Right cardiac atrium (tissue), 5 donors: ENCODE data around the gene CELF4. TPM values are rescaled to one million over a fixed set of nuclear protein-coding genes. Genes with fewer than 3 reads are reported as not detected.
A peak's percentile ranks its signal among the peaks of the same experiment; 100 is the strongest.

Source experiments
- ATAC-seq, 2 donors: fragments of 200-7000 bp; cut with Tn5 transposase; one replicate each; pipeline versions ENCODE4 v1.8.0 to v1.9.1; 2020; ENCODE audit warnings: moderate library complexity in 2 of 2, mild to moderate bottlenecking in 1 of 2
- DNase-seq, 3 donors: peaks; one replicate each; pipeline ENCODE4 v3.0.0-alpha.2; 2020
- H3K27ac ChIP-seq: one replicate; pipeline ENCODE4 v1.5.1; 2013; ENCODE audit warnings: mild to moderate bottlenecking, low read length, control low read depth, moderate library complexity
- H3K27me3 ChIP-seq: one replicate; pipeline ENCODE4 v1.6.1; 2013; ENCODE audit not compliant: control insufficient read depth, insufficient read depth
- H3K4me1 ChIP-seq: one replicate; pipeline ENCODE4 v1.6.1; 2013; ENCODE audit warnings: low read length; ENCODE audit not compliant: control insufficient read depth, insufficient read depth
- H3K4me3 ChIP-seq: one replicate; pipeline ENCODE4 v1.5.1; 2013; ENCODE audit warnings: low read length, control low read depth
- H3K9me3 ChIP-seq: one replicate; pipeline ENCODE4 v1.6.1; 2013; ENCODE audit warnings: low read length; ENCODE audit not compliant: control insufficient read depth
- WGBS: extraction: QIAGEN DNeasy Blood & Tissue Kit; methylation state at CpG from one replicate; pipeline ENCODE4 v1.1.7; 2013; 5-methylcytosine and 5-hydroxymethylcytosine counted together
- intact Hi-C, 4 donors: fragments of 100-400 bp; cut with DNase I; formaldehyde crosslinking; loops; one replicate each; pipeline versions ENCODE4 v1.11.0 to v1.14.0; 2022 to 2023
- polyA plus RNA-seq: library from polyadenylated mRNA; stranded (reverse); fragments of 200-250 nt; gene quantifications from one replicate; pipeline ENCODE4 v1.2.3, GENCODE V29; 2013
- total RNA-seq, 4 donors: library from RNA; stranded (reverse); fragmentation: NEBNext Ultra II Directional; extraction: Animal tissue kit (Norgen Biotek cat#: 25700); gene quantifications; one replicate each; pipeline ENCODE4 v1.2.1, GENCODE V29; 2021
- donor health status: healthy with polysubstance abuse.
- donor health status: DM: no; HTN: yes; CAD: no.
- donor health status: DM: no; HTN: no; CAD: no.
- donor health status: DM: no; HTN: yes; CAD: no; lungs with severe emphysema.
- donor health status: DM: yes; HTN: yes; CAD: no.

CELF4 gene
- total and polyA plus RNA-seq, 5 donors: 0.79 to 1.4 (median 1.1) TPM

- ATAC-seq: no peak
- no peak for DNase-seq
- WGBS: 65% methylated on average over 29 of the region's 29 CpGs
- Histone ChIP-seq H3K4me3 (no peak overlapping the region), H3K4me1 (no peaks in the 10 kb centered on the region), H3K27ac (no peak overlapping the region), H3K9me3 (no peaks in the 10 kb centered on the region), H3K27me3 (no peaks in the 10 kb centered on the region)
- intact Hi-C loops: no loop called here
Measured at GRCh38 chr18:37321582-37322491, 243.8 kb downstream of the CELF4 start.

GRCh38 chr18:37320317-37320716 is 245.3 kb downstream of the CELF4 start:
- no peak overlapping the region for H3K4me3 ChIP-seq
- ATAC-seq (no peak), DNase-seq (no peak)
- H3K27ac ChIP-seq: no peak overlapping the region
- 77% methylated on average over 10 of the region's 10 CpGs for WGBS
- no peaks in the 10 kb centered on the region for H3K27me3 ChIP-seq
- H3K4me1 ChIP-seq: no peaks in the 10 kb centered on the region
- intact Hi-C loops: no loop called here
- no peaks in the 10 kb centered on the region for H3K9me3 ChIP-seq

GRCh38 chr18:37318360-37319355 is 246.9 kb downstream of the CELF4 start:
- WGBS: 87% methylated on average over 16 of the region's 16 CpGs
- H3K9me3 ChIP-seq: no peaks in the 10 kb centered on the region
- no peak overlapping the region for H3K4me3 ChIP-seq
- no peak for ATAC-seq
- H3K27ac ChIP-seq: no peak overlapping the region
- peak in 1 of 3 donors; percentile 41 for DNase-seq
- intact Hi-C loops: no loop called here
- no peaks in the 10 kb centered on the region for H3K4me1 ChIP-seq
- no peaks in the 10 kb centered on the region for H3K27me3 ChIP-seq

- ATAC-seq (no peak), DNase-seq (no peak)
- intact Hi-C loops: no loop called here
- no peaks in the 10 kb centered on the region for H3K4me1 ChIP-seq
- 85% methylated on average over 2 of the region's 2 CpGs for WGBS
- no peak overlapping the region for H3K27ac ChIP-seq
- H3K9me3 ChIP-seq: no peaks in the 10 kb centered on the region
- H3K27me3 ChIP-seq: no peaks in the 10 kb centered on the region
- no peak overlapping the region for H3K4me3 ChIP-seq
Measured at GRCh38 chr18:37317486-37317885, 248.1 kb downstream of the CELF4 start.

- no peak overlapping the region for H3K27ac ChIP-seq
Measured at GRCh38 chr18:37316468-37316867, 249.1 kb downstream of the CELF4 start.

GRCh38 chr18:37315935-37316334 is 249.7 kb downstream of the CELF4 start:
- DNase-seq (no peak), ATAC-seq (no peak)
- H3K9me3 ChIP-seq: no peaks in the 10 kb centered on the region
- H3K27me3 ChIP-seq: no peaks in the 10 kb centered on the region
- WGBS: 100% methylated on average over 1 of the region's 1 CpG
- H3K4me3 ChIP-seq: no peak overlapping the region
- no peaks in the 10 kb centered on the region for H3K4me1 ChIP-seq
- intact Hi-C loops: no loop called here
- no peak overlapping the region for H3K27ac ChIP-seq

More at GRCh38 chr18:37316468-37316867, 249.1 kb downstream of the CELF4 start:
- ATAC-seq (no peak), DNase-seq (no peak)
- no peaks in the 10 kb centered on the region for H3K9me3 ChIP-seq
- 93% methylated on average over 1 of the region's 1 CpG for WGBS
- intact Hi-C loops: no loop called here
- H3K4me3 ChIP-seq: no peak overlapping the region
- H3K4me1 ChIP-seq: no peaks in the 10 kb centered on the region
- H3K27me3 ChIP-seq: no peaks in the 10 kb centered on the region

GRCh38 chr18:37314534-37314933 is 251.1 kb downstream of the CELF4 start:
- H3K27ac ChIP-seq: no peak overlapping the region
- ATAC-seq (no peak), DNase-seq (no peak)
- no peaks in the 10 kb centered on the region for H3K9me3 ChIP-seq
- H3K27me3 ChIP-seq: no peaks in the 10 kb centered on the region
- 67% methylated on average over 5 of the region's 5 CpGs for WGBS
- H3K4me1 ChIP-seq: no peaks in the 10 kb centered on the region
- H3K4me3 ChIP-seq: no peak overlapping the region
- intact Hi-C loops: no loop called here

- no peak for ATAC-seq
- WGBS: 83% methylated on average over 10 of the region's 10 CpGs
Measured at GRCh38 chr18:37313624-37314023, 252.0 kb downstream of the CELF4 start.

GRCh38 chr18:37309861-37310260 is 255.7 kb downstream of the CELF4 start:
- no peak for ATAC-seq
- H3K4me3 ChIP-seq: no peak overlapping the region
- no peak overlapping the region for H3K27ac ChIP-seq
- H3K4me1 ChIP-seq: no peaks in the 10 kb centered on the region
- DNase-seq: no peak
- no peaks in the 10 kb centered on the region for H3K27me3 ChIP-seq
- H3K9me3 ChIP-seq: no peaks in the 10 kb centered on the region
- WGBS: 68% methylated on average over 3 of the region's 3 CpGs
- intact Hi-C loops: no loop called here

More at GRCh38 chr18:37313624-37314023, 252.0 kb downstream of the CELF4 start:
- intact Hi-C loops: no loop called here
- Histone ChIP-seq H3K9me3 (no peaks in the 10 kb centered on the region), H3K27me3 (no peaks in the 10 kb centered on the region), H3K27ac (no peak overlapping the region), H3K4me1 (no peaks in the 10 kb centered on the region), H3K4me3 (no peak overlapping the region)
- DNase-seq: no peak

GRCh38 chr18:37309059-37309458 is 256.5 kb downstream of the CELF4 start:
- ATAC-seq: no peak
- H3K27ac ChIP-seq: no peak overlapping the region
- no peaks in the 10 kb centered on the region for H3K9me3 ChIP-seq
- 7% methylated on average over 1 of the region's 1 CpG for WGBS
- no peak for DNase-seq
- H3K27me3 ChIP-seq: no peaks in the 10 kb centered on the region
- H3K4me3 ChIP-seq: no peak overlapping the region
- intact Hi-C loops: no loop called here
- no peaks in the 10 kb centered on the region for H3K4me1 ChIP-seq

- Histone ChIP-seq H3K9me3 (no peaks in the 10 kb centered on the region), H3K27ac (no peak overlapping the region), H3K27me3 (no peaks in the 10 kb centered on the region), H3K4me1 (no peaks in the 10 kb centered on the region), H3K4me3 (no peak overlapping the region)
- intact Hi-C loops: no loop called here
- 81% methylated on average over 8 of the region's 8 CpGs for WGBS
- ATAC-seq: no peak
- DNase-seq: no peak
Measured at GRCh38 chr18:37307181-37307580, 258.4 kb downstream of the CELF4 start.
